ENCODE measurements around the gene CENPH. TPM values are rescaled to one million over a fixed set of nuclear protein-coding genes. Genes with fewer than 3 reads are reported as not detected.
"Not testable (repeated sequence)": the region's sequence is repeated elsewhere in the genome, so short reads cannot be mapped to it uniquely, and the experiment has no call there.

The CENPH gene
- polyA plus RNA-seq, 1 of the 3 experiments (the other 2 are of a cell fraction), result 14.6 TPM

DNA sequence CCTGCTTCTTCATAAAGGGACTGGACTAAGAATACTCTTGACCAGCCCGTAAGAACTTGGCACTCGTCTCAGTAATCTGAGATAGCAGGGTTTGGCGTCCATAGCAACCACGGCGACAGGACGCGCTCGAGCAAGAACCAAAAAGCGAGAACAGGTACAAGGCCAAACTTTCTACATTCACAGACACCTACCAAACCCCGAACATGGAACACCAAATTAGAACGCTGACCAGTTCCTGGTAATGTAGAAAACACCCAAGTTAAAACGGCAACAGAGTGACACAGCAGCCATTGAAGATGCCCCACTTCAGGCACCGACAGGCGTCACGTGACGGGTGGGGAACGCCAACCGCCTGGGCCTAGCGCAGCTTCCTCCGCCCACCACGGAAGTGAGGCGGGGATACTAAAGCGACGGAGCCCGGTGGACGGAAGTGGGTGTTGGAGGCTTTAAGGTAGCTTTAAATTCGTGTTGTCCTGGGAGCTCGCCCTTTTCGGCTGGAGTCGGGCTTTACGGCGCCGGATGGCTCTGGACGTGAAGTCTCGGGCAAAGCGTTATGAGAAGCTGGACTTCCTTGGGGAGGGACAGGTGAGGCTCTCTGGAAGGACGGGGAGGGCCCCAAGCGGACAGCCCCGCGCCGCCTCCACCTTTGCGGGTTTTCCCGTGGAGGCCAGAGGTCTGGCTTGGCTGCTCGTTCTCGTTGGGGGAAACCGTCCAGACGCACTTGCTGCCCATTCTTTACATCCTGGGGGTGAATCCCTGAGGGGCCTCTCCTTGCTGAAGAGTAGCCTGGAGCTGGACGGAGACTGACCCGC, 45.3 kb downstream of the CENPH start, which contains the start of gene CDK7:
TSS of gene CDK7 (plus strand) at position 430 of the 812 bp plus-strand sequence. CDS start at position 520, 90 bp downstream.
- CTCF ChIA-PET, result interaction anchor here (0.6 to 1.9 kb wide), 2 partner anchors 57 to 141 kb away, joined by 3 to 8 read pairs; partner anchors contain the start of gene SLC30A5

GRCh38 chr5:69236733-69237132, 47.4 kb downstream of the CENPH start:
- Histone ChIP-seq H3F3A (replicated peaks; ENCODE audit: insufficient read depth) (peaks cover 31% of the 10 kb centered on the region), H3K36me3 (replicated peaks in 1 of 2; ENCODE audit: control insufficient read depth in 1 of 2, insufficient read depth in 2 of 2, low read length in 1 of 2) (peaks cover 5 to 35% of the 10 kb centered on the region in 2 experiments), H3K79me2 (ENCODE audit: insufficient read depth) (peaks cover 64% of the 10 kb centered on the region), H3K4me2 (peak overlapping the region; percentile 50; the same call in 1 of the 2 replicates), H3K4me3 (ENCODE audit: low read depth in 2 of 2, low read length in 1 of 2) (peak overlapping the region in 1 of 2 experiments; percentile 86; a peak in 1 of 4 replicates), H3K27ac (ENCODE audit: low read depth in 2 of 2, low read length in 1 of 2) (peak overlapping the region in 1 of 2 experiments; percentile 90; a peak in 1 of 4 replicates)
- DNase-seq; H2AFZ ChIP-seq (ENCODE audit: low read depth); H3K9me2 ChIP-seq; POLR2A ChIA-PET; H3K4me1 ChIP-seq (ENCODE audit: control insufficient read depth in 1 of 2, insufficient read depth in 2 of 2, low read depth in 1 of 2, low read length in 1 of 2); CTCF ChIA-PET; H3K9ac ChIP-seq; H3K9me3 ChIP-seq; H3K27me3 ChIP-seq (ENCODE audit: insufficient read depth); H4K20me1 ChIP-seq (ENCODE audit: insufficient read depth): not testable (repeated sequence)
- 93% methylated on average over 9 of the region's 9 CpGs for WGBS (ENCODE audit: low lambda C conversion rate)

More for the DNA sequence above, 45.3 kb downstream of the CENPH start, which contains the start of gene CDK7:
- POLR2A ChIA-PET, result interaction anchor here (0.6 kb wide), 1 partner anchor 132 kb away, joined by 3 read pairs; no protein-coding TSS in a partner anchor
- peak within 1 kb of the TSS; percentile 82 for H2AFZ ChIP-seq (ENCODE audit: low read depth)
- peak within 1 kb of the TSS; percentile 70 to 86 for H3K4me3 ChIP-seq (ENCODE audit: low read depth in 2 of 2, low read length in 1 of 2)
- peak; percentile 93 for DNase-seq
- H3K27ac ChIP-seq (ENCODE audit: low read depth in 2 of 2, low read length in 1 of 2), result peak within 1 kb of the TSS; percentile 66 to 79
- peaks cover 4 to 6% of the 10 kb centered on the region in 2 experiments; a peak in 2 of 4 replicates for H3K4me1 ChIP-seq (ENCODE audit: control insufficient read depth in 1 of 2, insufficient read depth in 2 of 2, low read depth in 1 of 2, low read length in 1 of 2)
- H3F3A ChIP-seq (replicated peaks; ENCODE audit: insufficient read depth), result peaks cover 36% of the 10 kb centered on the region
- peaks cover 11 to 20% of the 10 kb centered on the region in 2 experiments for H3K36me3 ChIP-seq (replicated peaks in 1 of 2; ENCODE audit: control insufficient read depth in 1 of 2, insufficient read depth in 2 of 2, low read length in 1 of 2)
- H3K79me2 ChIP-seq (ENCODE audit: insufficient read depth), result peaks cover 43% of the 10 kb centered on the region
- no peaks in the 10 kb centered on the region for H3K9me2 ChIP-seq
- TF ChIP-seq EZH2phosphoT487 (IDR thresholded peaks at IDR 0.05; ENCODE audit: borderline replicate concordance, low read depth) (no peak), USF2 (IDR thresholded peaks at IDR 0.05; ENCODE audit: borderline replicate concordance, low read depth, low read length) (peak; percentile 94), SMC3 (IDR thresholded peaks at IDR 0.05; ENCODE audit: low read depth, low read length) (0 out of 2 replicates have a peak, but pooled peaks have one; percentile 5), ELF1 (IDR thresholded peaks at IDR 0.05) (peak; percentile 86), CHD2 (IDR thresholded peaks at IDR 0.05; ENCODE audit: low read length, partially characterized antibody) (peak; percentile 56), NRF1 (IDR thresholded peaks at IDR 0.05; ENCODE audit: low read depth, low read length) (peak; percentile 65), TAF1 (IDR thresholded peaks at IDR 0.05; ENCODE audit: borderline replicate concordance, low read depth, low read length) (peak; percentile 67; the same call in 1 of the 2 replicates), TEAD4 (IDR thresholded peaks at IDR 0.05; ENCODE audit: borderline replicate concordance, insufficient read depth) (no peak), NFIC (IDR thresholded peaks at IDR 0.05; ENCODE audit: borderline replicate concordance) (peak; percentile 33; the same call in 1 of the 2 replicates), SIN3A (IDR thresholded peaks at IDR 0.05; ENCODE audit: borderline replicate concordance, low read depth, low read length) (peak; percentile 97), RCOR1 (IDR thresholded peaks at IDR 0.05; ENCODE audit: low read length) (no peak), POLR2AphosphoS5 (IDR thresholded peaks at IDR 0.05; ENCODE audit: low read depth, low read length) (peak; percentile 90), MXI1 (IDR thresholded peaks at IDR 0.05; ENCODE audit: low read depth, low read length) (peak; percentile 93), YY1 (IDR thresholded peaks at IDR 0.05; ENCODE audit: low read depth) (peak; percentile 87), GABPA (IDR thresholded peaks at IDR 0.05; ENCODE audit: low read depth) (peak; percentile 83)
- TF ChIP-seq, protein P1, sequence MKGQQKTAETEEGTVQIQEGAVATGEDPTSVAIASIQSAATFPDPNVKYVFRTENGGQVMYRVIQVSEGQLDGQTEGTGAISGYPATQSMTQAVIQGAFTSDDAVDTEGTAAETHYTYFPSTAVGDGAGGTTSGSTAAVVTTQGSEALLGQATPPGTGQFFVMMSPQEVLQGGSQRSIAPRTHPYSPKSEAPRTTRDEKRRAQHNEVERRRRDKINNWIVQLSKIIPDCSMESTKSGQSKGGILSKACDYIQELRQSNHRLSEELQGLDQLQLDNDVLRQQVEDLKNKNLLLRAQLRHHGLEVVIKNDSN (IDR thresholded peaks at IDR 0.05; ENCODE audit: borderline replicate concordance, low read depth), result peak; percentile 99
- TF ChIP-seq, protein P2, sequence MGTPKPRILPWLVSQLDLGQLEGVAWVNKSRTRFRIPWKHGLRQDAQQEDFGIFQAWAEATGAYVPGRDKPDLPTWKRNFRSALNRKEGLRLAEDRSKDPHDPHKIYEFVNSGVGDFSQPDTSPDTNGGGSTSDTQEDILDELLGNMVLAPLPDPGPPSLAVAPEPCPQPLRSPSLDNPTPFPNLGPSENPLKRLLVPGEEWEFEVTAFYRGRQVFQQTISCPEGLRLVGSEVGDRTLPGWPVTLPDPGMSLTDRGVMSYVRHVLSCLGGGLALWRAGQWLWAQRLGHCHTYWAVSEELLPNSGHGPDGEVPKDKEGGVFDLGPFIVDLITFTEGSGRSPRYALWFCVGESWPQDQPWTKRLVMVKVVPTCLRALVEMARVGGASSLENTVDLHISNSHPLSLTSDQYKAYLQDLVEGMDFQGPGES (IDR thresholded peaks at IDR 0.05; ENCODE audit: low read depth, low read length), result no peak
- TF ChIP-seq, protein P3, sequence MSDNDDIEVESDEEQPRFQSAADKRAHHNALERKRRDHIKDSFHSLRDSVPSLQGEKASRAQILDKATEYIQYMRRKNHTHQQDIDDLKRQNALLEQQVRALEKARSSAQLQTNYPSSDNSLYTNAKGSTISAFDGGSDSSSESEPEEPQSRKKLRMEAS (IDR thresholded peaks at IDR 0.05; ENCODE audit: low read depth), result peak; percentile 63; the same call in 1 of the 2 replicates
- H3K9ac ChIP-seq, result peak within 1 kb of the TSS; percentile 80
- no peaks in the 10 kb centered on the region for H3K9me3 ChIP-seq
- WGBS (ENCODE audit: low lambda C conversion rate), result 0% methylated on average over 44 of the region's 49 CpGs
- H3K4me2 ChIP-seq, result peak within 1 kb of the TSS; percentile 86
- no peaks in the 10 kb centered on the region for H3K27me3 ChIP-seq (ENCODE audit: insufficient read depth)
- no peaks in the 10 kb centered on the region for H4K20me1 ChIP-seq (ENCODE audit: insufficient read depth)

Data from SK-N-SH (cell line).